ENCODE measurements around the gene ADAMTSL1.

Gene ADAMTSL1

GRCh38 chr9:18666986-18667772 lies 193.2 kb downstream of the ADAMTSL1 start:
- Mint-ChIP-seq H3K27me3 (peaks cover 4% of the 10 kb centered on the region), H3K4me1 (no peaks in the 10 kb centered on the region), H3K4me3 (no peak overlapping the region), H3K9me3 (no peaks in the 10 kb centered on the region), H3K27ac (no peak overlapping the region), H3K36me3 (no peaks in the 10 kb centered on the region)

- Mint-ChIP-seq H3K36me3 (no peaks in the 10 kb centered on the region), H3K4me3 (no peak overlapping the region), H3K9me3 (no peaks in the 10 kb centered on the region), H3K4me1 (no peaks in the 10 kb centered on the region), H3K27me3 (peaks cover 4% of the 10 kb centered on the region), H3K27ac (no peak overlapping the region)
These were observed 195.0 kb downstream of the ADAMTSL1 start for GRCh38 chr9:18668944-18669343.

GRCh38 chr9:18672706-18673105 lies 198.8 kb downstream of the ADAMTSL1 start:
- Mint-ChIP-seq H3K36me3 (no peaks in the 10 kb centered on the region), H3K9me3 (no peaks in the 10 kb centered on the region), H3K27me3 (peaks cover 1% of the 10 kb centered on the region), H3K4me1 (no peaks in the 10 kb centered on the region), H3K27ac (no peak overlapping the region), H3K4me3 (no peak overlapping the region)

GRCh38 chr9:18673179-18673578 lies 199.2 kb downstream of the ADAMTSL1 start:
- Mint-ChIP-seq H3K27ac (no peak overlapping the region), H3K4me3 (no peak overlapping the region), H3K36me3 (no peaks in the 10 kb centered on the region), H3K9me3 (no peaks in the 10 kb centered on the region), H3K4me1 (no peaks in the 10 kb centered on the region), H3K27me3 (peaks cover 1% of the 10 kb centered on the region)

- Mint-ChIP-seq H3K27ac (no peak overlapping the region), H3K27me3 (peaks cover 1% of the 10 kb centered on the region), H3K4me1 (no peaks in the 10 kb centered on the region), H3K36me3 (no peaks in the 10 kb centered on the region), H3K4me3 (no peak overlapping the region), H3K9me3 (no peaks in the 10 kb centered on the region)
These were observed 201.4 kb downstream of the ADAMTSL1 start for GRCh38 chr9:18675332-18675731.

- Mint-ChIP-seq H3K4me1 (no peaks in the 10 kb centered on the region), H3K9me3 (no peaks in the 10 kb centered on the region), H3K36me3 (no peaks in the 10 kb centered on the region), H3K27me3 (peaks cover 2% of the 10 kb centered on the region), H3K27ac (no peak overlapping the region), H3K4me3 (no peak overlapping the region)
These were observed 202.0 kb downstream of the ADAMTSL1 start for GRCh38 chr9:18675973-18676372.

- no peak overlapping the region for H3K27ac Mint-ChIP-seq
- H3K36me3 Mint-ChIP-seq: no peaks in the 10 kb centered on the region
- no peaks in the 10 kb centered on the region for H3K4me1 Mint-ChIP-seq
These were observed 202.6 kb downstream of the ADAMTSL1 start for GRCh38 chr9:18676525-18676924.

GRCh38 chr9:18678821-18679590 lies 205.1 kb downstream of the ADAMTSL1 start:
- H3K36me3 Mint-ChIP-seq: no peaks in the 10 kb centered on the region

More at GRCh38 chr9:18676525-18676924, 202.6 kb downstream of the ADAMTSL1 start:
- Mint-ChIP-seq H3K4me3 (no peak overlapping the region), H3K27me3 (peaks cover 1% of the 10 kb centered on the region), H3K9me3 (no peaks in the 10 kb centered on the region)

GRCh38 chr9:18682907-18683306 lies 209.0 kb downstream of the ADAMTSL1 start:
- H3K36me3 Mint-ChIP-seq: no peaks in the 10 kb centered on the region
- peaks cover 2% of the 10 kb centered on the region for H3K27me3 Mint-ChIP-seq
- H3K9me3 Mint-ChIP-seq: no peaks in the 10 kb centered on the region
- no peak overlapping the region for H3K4me3 Mint-ChIP-seq
- H3K27ac Mint-ChIP-seq: no peak overlapping the region
- no peaks in the 10 kb centered on the region for H3K4me1 Mint-ChIP-seq

More at GRCh38 chr9:18678821-18679590, 205.1 kb downstream of the ADAMTSL1 start:
- Mint-ChIP-seq H3K9me3 (no peaks in the 10 kb centered on the region), H3K27me3 (peaks cover 2% of the 10 kb centered on the region), H3K4me3 (no peak overlapping the region), H3K27ac (no peak overlapping the region), H3K4me1 (no peaks in the 10 kb centered on the region)

GRCh38 chr9:18683312-18683711 lies 209.4 kb downstream of the ADAMTSL1 start:
- no peaks in the 10 kb centered on the region for H3K9me3 Mint-ChIP-seq
- H3K36me3 Mint-ChIP-seq: no peaks in the 10 kb centered on the region
- H3K4me3 Mint-ChIP-seq: no peak overlapping the region
- H3K27ac Mint-ChIP-seq: no peak overlapping the region
- no peaks in the 10 kb centered on the region for H3K4me1 Mint-ChIP-seq
- peaks cover 2% of the 10 kb centered on the region for H3K27me3 Mint-ChIP-seq

GRCh38 chr9:18683851-18684250 lies 209.9 kb downstream of the ADAMTSL1 start:
- Mint-ChIP-seq H3K4me3 (no peak overlapping the region), H3K4me1 (no peaks in the 10 kb centered on the region), H3K36me3 (no peaks in the 10 kb centered on the region), H3K9me3 (no peaks in the 10 kb centered on the region), H3K27ac (no peak overlapping the region), H3K27me3 (peaks cover 2% of the 10 kb centered on the region)

- Mint-ChIP-seq H3K36me3 (no peaks in the 10 kb centered on the region), H3K27me3 (peaks cover 2% of the 10 kb centered on the region), H3K4me1 (no peaks in the 10 kb centered on the region), H3K9me3 (no peaks in the 10 kb centered on the region), H3K27ac (no peak overlapping the region), H3K4me3 (no peak overlapping the region)
These were observed 210.8 kb downstream of the ADAMTSL1 start for GRCh38 chr9:18684593-18685317.

- no peaks in the 10 kb centered on the region for H3K36me3 Mint-ChIP-seq
- H3K9me3 Mint-ChIP-seq: no peaks in the 10 kb centered on the region
- H3K27ac Mint-ChIP-seq: no peak overlapping the region
- H3K4me3 Mint-ChIP-seq: no peak overlapping the region
- H3K4me1 Mint-ChIP-seq: no peaks in the 10 kb centered on the region
- peaks cover 2% of the 10 kb centered on the region for H3K27me3 Mint-ChIP-seq
These were observed 214.9 kb downstream of the ADAMTSL1 start for GRCh38 chr9:18688581-18689565.

GRCh38 chr9:18689921-18690320 lies 216.0 kb downstream of the ADAMTSL1 start:
- Mint-ChIP-seq H3K4me3 (no peak overlapping the region), H3K9me3 (no peaks in the 10 kb centered on the region), H3K27ac (no peak overlapping the region), H3K27me3 (peaks cover 2% of the 10 kb centered on the region), H3K36me3 (no peaks in the 10 kb centered on the region), H3K4me1 (no peaks in the 10 kb centered on the region)

GRCh38 chr9:18692268-18692667 lies 218.3 kb downstream of the ADAMTSL1 start:
- Mint-ChIP-seq H3K4me1 (no peaks in the 10 kb centered on the region), H3K27ac (no peak overlapping the region), H3K36me3 (peaks cover 2% of the 10 kb centered on the region), H3K4me3 (no peak overlapping the region), H3K27me3 (peaks cover 3% of the 10 kb centered on the region), H3K9me3 (peaks cover 12% of the 10 kb centered on the region)

Data from activated naive CD4-positive, alpha-beta T cell treated with anti-CD3 and anti-CD28 coated beads, Interleukin-2, amount 50 U/mL, for 24 hours (primary cell).